Amniotic epithelial cell (primary cell): ENCODE measurements around the gene RBP4.

Source experiments
- DNase-seq: peaks from one replicate; pipeline ENCODE4 v3.0.0-alpha.2; 2010; ENCODE audit warnings: low read depth

RBP4 gene

DNA sequence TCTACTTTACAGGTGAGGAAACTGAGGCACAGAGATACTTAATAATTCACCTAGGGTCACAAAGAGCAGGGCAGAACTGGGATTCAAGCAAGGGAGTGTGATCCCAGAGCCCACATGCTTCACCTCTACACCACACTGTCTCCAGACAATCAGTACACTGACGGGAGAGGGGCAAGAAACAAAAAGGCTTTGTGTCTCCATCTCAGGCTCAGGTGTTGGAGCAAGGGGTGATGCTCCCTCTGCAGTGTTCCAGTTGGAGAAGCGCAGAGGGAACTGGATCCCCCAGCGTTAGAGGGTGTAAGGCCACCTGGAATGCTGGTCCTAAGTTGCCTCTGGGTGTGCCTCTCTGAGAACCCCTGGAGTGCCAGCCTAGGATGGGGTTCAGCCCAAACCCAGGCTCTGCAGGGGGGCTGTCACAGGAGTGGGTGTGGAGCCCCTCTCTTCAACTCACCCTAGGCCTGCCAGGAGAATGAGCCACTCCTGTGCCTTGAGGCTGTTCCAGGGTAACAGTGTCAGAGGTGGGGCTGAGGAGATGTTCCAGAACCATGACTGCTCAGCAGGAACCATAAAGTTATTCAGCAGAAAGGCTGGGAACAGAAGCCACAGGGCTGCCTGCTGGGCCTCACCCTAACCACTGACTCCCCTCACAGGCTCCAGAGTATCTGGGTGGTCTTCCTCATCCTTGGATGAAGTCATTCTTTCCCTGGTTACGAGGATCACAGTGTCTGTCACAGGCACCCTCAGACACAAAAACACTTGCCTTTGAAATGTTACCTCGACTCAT, 5.5 kb downstream of the RBP4 start:
- DNase-seq: no peak

DNA sequence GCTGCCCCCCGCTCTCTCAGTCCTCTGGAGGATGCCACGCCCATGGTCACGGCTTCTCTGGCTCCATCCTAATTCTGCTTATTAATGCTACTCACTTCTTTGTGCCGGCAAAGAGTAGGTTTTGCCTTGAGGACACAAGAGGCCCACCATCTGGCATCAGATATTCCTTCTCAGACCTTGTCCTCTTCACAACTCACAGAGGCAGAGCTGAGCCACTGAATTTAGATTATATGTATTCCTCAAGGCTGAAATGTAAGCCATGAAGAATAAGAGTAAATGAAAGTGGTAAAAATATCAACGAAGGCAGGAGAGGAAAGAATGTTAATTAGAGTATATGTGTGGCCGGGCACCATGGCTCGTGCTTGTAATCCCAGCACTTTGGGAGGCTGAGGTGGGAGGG, 6.5 kb downstream of the RBP4 start:
- DNase-seq: no peak

GRCh38 chr10:93593749-93594148, 7.3 kb downstream of the RBP4 start:
- no peak for DNase-seq

GRCh38 chr10:93593254-93593653, 7.8 kb downstream of the RBP4 start:
- no peak for DNase-seq

GRCh38 chr10:93591065-93591808, 9.8 kb downstream of the RBP4 start:
- DNase-seq: no peak

DNA sequence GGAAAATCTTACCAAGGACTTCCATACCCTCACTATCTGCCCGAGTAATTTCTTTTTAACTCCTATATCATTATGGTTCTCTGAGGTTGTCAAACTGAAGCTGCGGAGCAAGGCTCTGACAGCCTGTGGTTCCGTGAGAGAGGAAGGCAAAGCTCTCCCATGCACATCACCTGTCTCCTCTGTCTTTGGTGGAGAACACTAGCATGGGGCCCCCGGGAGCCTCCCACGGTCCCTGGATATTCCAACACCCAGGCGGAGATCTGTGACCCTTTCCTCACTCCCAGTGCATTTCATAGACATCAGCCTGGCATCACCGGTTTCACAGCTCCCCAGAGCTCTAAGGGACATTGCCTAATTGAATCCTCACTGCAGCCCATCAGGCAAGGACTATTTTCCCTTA, 10.4 kb downstream of the RBP4 start:
- no peak for DNase-seq

DNA sequence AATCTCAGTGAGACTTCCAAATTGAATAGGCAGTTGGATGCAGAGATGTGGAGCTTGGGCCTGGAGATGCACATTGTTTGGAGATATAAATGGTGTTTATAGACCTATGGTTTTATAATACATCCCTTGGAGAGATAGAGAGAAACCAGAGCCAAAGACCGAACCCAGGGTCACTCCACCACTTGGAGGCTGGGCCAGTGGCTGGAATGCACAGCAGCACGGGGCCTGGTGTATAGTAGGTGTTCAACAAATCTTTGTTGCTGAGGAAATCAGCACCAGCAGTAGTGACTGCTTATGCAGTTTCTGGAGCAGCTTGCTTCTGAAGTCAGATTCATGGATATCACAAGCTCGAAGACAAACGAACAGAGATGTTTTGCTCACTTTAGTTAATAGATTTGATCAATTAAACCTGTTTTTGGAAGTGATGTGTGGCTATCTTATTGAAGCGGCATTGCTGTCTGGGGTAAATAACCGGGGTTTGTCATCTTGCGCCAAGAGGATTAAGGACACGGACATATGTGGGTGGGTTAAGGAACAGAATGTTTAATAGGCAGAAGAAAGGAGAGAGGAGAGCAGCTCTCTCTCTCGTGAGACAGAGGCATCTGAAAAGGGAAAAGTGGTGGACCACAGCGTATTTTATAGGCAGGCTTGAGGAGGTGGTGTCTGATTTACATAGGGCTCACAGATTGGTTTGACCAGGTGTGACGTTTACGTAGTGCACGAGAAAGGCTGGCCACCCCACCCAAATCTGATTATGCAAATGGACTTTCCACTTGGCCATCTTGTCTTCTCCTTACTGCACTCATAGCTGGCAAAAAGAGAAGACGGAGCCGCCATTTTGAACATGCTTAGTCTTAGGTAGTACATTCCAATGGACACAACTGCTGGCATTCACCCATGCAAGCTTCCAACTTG, 11.1 kb downstream of the RBP4 start:
- DNase-seq: no peak

GRCh38 chr10:93584445-93584844, 16.6 kb downstream of the RBP4 start:
- DNase-seq: no peak

DNA sequence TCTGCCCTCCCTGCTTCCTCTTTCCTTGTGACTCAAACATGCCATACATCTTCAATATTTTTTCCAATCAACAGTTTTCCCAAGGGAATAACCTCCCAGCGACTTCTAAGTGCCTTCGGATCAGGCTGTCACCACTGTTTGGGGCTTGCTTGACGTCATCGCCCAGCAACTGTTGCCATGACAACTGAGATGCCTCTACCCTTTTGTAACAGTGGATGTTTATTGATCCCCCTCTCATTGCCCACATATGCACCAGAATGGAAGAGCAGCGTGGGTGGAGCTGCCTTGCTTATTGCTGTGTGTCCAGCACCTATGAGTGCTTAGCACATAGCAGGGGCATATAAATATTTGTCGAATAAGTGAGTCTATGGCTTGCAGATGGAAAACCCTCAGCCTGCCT, 20.2 kb downstream of the RBP4 start:
- no peak for DNase-seq

- DNase-seq: no peak
Observed at GRCh38 chr10:93579985-93580711, 20.9 kb downstream of the RBP4 start.

- DNase-seq: no peak
Observed at GRCh38 chr10:93579089-93579488, 21.9 kb downstream of the RBP4 start.

- no peak for DNase-seq
Observed at GRCh38 chr10:93577565-93577964, 23.5 kb downstream of the RBP4 start.

- no peak for DNase-seq
Observed at GRCh38 chr10:93576888-93577287, 24.1 kb downstream of the RBP4 start.

- DNase-seq: no peak
Observed at GRCh38 chr10:93573924-93574323, 27.1 kb downstream of the RBP4 start.

GRCh38 chr10:93573051-93573909, 27.8 kb downstream of the RBP4 start:
- DNase-seq: no peak

DNA sequence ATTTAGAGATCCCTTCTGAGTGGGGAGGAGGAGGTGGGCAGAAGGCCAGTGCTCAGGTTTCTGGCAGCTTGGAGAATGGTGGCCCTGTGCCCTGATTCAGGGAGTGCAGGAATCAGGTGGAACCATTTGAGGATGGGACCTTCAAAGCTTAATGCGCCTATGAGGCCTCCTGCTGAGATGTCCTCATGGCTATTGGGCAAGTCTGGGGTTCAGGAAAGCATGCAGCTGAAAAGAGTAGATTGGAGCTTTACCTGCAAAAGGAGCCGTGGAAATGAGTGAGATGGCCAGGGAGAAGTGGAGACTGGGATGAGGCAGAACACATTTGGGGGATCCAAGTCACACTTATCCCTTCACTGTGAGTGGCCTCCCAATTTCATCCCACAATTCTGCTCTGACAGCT, 28.4 kb downstream of the RBP4 start:
- DNase-seq: no peak

- no peak for DNase-seq
Observed at GRCh38 chr10:93570383-93570782, 30.7 kb downstream of the RBP4 start.

GRCh38 chr10:93568105-93568390, 33.0 kb downstream of the RBP4 start:
- DNase-seq: no peak

GRCh38 chr10:93567277-93568104, 33.5 kb downstream of the RBP4 start:
- DNase-seq: no peak
